ENCODE data around the gene TP53RK.

DNA sequence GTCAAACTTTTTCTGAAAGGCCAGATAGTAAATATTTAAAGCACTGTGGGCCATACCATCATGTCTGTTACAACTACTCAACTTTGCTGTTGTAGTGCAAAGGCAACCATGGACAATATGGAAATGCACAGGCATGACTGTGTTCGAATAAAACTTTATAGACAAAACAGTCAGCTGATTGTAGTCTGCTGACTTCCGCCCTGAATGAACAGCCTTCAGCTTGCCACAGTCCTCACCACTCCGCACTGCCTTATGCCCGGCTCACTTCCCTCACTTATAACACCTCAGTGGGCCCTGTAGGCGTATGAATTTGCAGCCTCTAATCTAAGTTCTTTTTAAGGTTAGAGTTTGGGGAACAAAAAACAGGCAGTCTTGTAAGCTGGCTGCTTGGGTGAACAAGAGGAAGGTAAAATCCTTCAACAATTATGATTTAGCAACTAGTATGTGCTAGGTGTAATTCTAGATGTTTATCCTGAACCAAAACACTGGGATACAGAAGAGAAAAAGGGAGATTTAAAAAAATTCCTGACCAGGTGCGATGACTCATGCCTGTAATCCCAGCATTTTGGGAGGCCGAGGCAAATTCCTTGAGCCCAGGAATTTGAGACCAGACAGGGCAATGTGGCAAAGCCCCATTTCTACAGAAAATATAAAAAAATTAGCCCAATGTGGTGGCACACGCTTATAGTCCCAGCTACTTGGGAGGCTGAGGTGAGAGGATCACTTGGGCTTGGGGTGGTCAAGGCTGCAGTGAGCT is 13.4 kb upstream of the TP53RK start:
- TF ChIP-seq CTCF (IDR thresholded peaks at IDR 0.05; ENCODE audit: insufficient read depth, low read length), result no peak
- TF ChIP-seq GABPA (IDR thresholded peaks at IDR 0.05; ENCODE audit: low read depth), result no peak
- no peak for TF ChIP-seq POLR2AphosphoS5 (IDR thresholded peaks at IDR 0.05; ENCODE audit: low read depth)
